ENCODE data around the gene ADAM12.
A peak's percentile ranks its signal among the peaks of the same experiment; 100 is the strongest.

The ADAM12 gene

GRCh38 chr10:126216632-126216961 is 171.7 kb downstream of the ADAM12 start:
- Mint-ChIP-seq H3K9me3 (peaks cover under 1% of the 10 kb centered on the region), H3K27ac (peak overlapping the region; percentile 83 to 91 (median 87))

DNA sequence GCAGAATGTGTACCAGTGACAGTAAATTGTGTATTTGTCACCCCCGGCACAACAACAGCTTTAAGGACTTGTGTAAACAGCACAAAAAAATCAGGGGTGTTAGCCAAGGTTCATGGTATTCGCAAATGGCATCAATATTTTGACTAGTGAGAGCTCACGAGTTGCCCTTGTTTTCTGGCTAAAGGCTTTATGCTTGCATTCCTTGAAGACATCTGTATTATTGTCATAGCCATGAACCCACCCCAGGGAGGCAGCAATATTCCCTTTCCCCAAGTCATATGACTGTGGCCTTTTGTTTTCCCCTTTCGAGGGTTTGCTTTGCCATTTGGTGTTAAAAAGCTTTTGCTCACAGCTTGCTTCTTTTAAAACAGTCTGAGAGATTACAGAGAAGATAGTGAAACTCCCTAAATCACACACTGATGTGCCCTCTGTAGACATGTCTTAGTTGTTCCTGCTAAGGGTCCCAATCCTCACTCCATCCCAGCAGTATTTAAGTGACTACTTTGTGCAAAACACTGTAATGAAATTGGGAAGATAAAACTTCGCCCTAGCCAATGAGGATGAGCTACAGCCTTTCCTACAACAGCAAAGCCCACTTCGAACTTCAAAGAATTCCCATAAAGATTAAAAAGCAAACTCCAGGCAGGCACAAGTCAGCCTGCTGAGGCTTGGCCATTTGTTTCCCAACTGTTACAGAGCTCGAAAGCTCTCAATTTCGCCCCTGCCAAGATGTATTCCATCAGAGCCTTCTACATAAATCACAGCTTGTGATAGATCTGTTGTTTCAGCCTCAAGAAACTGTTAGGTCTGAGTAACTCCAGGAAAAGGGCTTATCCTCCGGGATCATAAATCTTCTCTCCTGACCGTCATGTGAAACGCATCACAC is 172.3 kb downstream of the ADAM12 start:
- TF ChIP-seq CTCF (IDR thresholded peaks at IDR 0.05; ENCODE audit: unreplicated experiment in 3 of 3), result no peak
- Mint-ChIP-seq H3K36me3 (ENCODE audit: low read depth) (no peaks in the 10 kb centered on the region), H3K9me3 (peaks cover 2% of the 10 kb centered on the region), H3K4me1 (peaks cover 57% of the 10 kb centered on the region), H3K4me3 (peak overlapping the region in 1 of 3 experiments; percentile 14), H3K27ac (peak overlapping the region; percentile 83 to 91 (median 87)), H3K27me3 (ENCODE audit: low read depth) (peaks cover 8% of the 10 kb centered on the region)

More at GRCh38 chr10:126216632-126216961, 171.7 kb downstream of the ADAM12 start:
- Mint-ChIP-seq H3K4me1 (peaks cover 58% of the 10 kb centered on the region), H3K36me3 (ENCODE audit: low read depth) (no peaks in the 10 kb centered on the region), H3K4me3 (no peak overlapping the region), H3K27me3 (ENCODE audit: low read depth) (peaks cover 6% of the 10 kb centered on the region)
- TF ChIP-seq CTCF (IDR thresholded peaks at IDR 0.05; ENCODE audit: unreplicated experiment in 3 of 3), result no peak

GRCh38 chr10:126214679-126215078 is 173.6 kb downstream of the ADAM12 start:
- TF ChIP-seq CTCF (IDR thresholded peaks at IDR 0.05; ENCODE audit: unreplicated experiment in 3 of 3), result no peak
- H3K9me3 Mint-ChIP-seq, result peaks cover 2% of the 10 kb centered on the region
- no peak overlapping the region for H3K4me3 Mint-ChIP-seq
- peak overlapping the region; percentile 58 to 72 (median 61) for H3K27ac Mint-ChIP-seq
- H3K4me1 Mint-ChIP-seq, result peaks cover 55% of the 10 kb centered on the region
- no peaks in the 10 kb centered on the region for H3K36me3 Mint-ChIP-seq (ENCODE audit: low read depth)
- H3K27me3 Mint-ChIP-seq (ENCODE audit: low read depth), result peaks cover 4% of the 10 kb centered on the region

GRCh38 chr10:126214021-126214420 is 174.3 kb downstream of the ADAM12 start:
- Mint-ChIP-seq H3K27ac (peak overlapping the region; percentile 24 to 72 (median 58)), H3K36me3 (ENCODE audit: low read depth) (no peaks in the 10 kb centered on the region), H3K4me1 (peaks cover 55% of the 10 kb centered on the region), H3K27me3 (ENCODE audit: low read depth) (peaks cover 4% of the 10 kb centered on the region), H3K9me3 (peaks cover 2% of the 10 kb centered on the region), H3K4me3 (no peak overlapping the region)
- TF ChIP-seq CTCF (IDR thresholded peaks at IDR 0.05; ENCODE audit: unreplicated experiment in 3 of 3), result no peak

GRCh38 chr10:126212738-126213137 is 175.5 kb downstream of the ADAM12 start:
- H3K4me1 Mint-ChIP-seq, result peaks cover 62% of the 10 kb centered on the region
- peak overlapping the region in 1 of 3 experiments; percentile 35 for H3K27ac Mint-ChIP-seq
- H3K9me3 Mint-ChIP-seq, result peaks cover 2% of the 10 kb centered on the region
- H3K36me3 Mint-ChIP-seq (ENCODE audit: low read depth), result no peaks in the 10 kb centered on the region
- H3K27me3 Mint-ChIP-seq (ENCODE audit: low read depth), result peaks cover 4% of the 10 kb centered on the region
- no peak for TF ChIP-seq CTCF (IDR thresholded peaks at IDR 0.05; ENCODE audit: unreplicated experiment in 3 of 3)
- no peak overlapping the region for H3K4me3 Mint-ChIP-seq

Measured in nephron (organoid).